Measurements from ENCODE around the gene ZNF543. TPM values are rescaled to one million over a fixed set of nuclear protein-coding genes. Genes with fewer than 3 reads are reported as not detected.

ZNF543 gene
- total and polyA plus RNA-seq, 2 of the 13 experiments (the other 11 are each of a cell fraction or from before 2014, with no cell fraction given), result 2.1 to 8.9 TPM

- no peak for TF ChIP-seq NCOA2 (CRISPR knock-in tag; IDR thresholded peaks at IDR 0.05)
- no peak for TF ChIP-seq SRSF4 (IDR thresholded peaks at IDR 0.05; ENCODE audit: low read depth, low read length, poor library complexity, severe bottlenecking)
These were observed 27.7 kb upstream of the ZNF543 start (continued) for GRCh38 chr19:57292547-57292946.

GRCh38 chr19:57293719-57294118, 26.6 kb upstream of the ZNF543 start:
- Histone ChIP-seq H3K27me3 (ENCODE audit: control insufficient read depth in 1 of 2, insufficient read depth in 2 of 2, low read length in 2 of 2) (no peaks in the 10 kb centered on the region), H4K20me1 (ENCODE audit: insufficient read depth, low read length) (peaks cover 22% of the 10 kb centered on the region), H3K4me2 (ENCODE audit: low read depth, low read length) (no peak overlapping the region), H3K36me3 (replicated peaks in 1 of 2; ENCODE audit: control insufficient read depth in 1 of 2, insufficient read depth in 2 of 2, low read length in 2 of 2) (peaks cover 15 to 72% of the 10 kb centered on the region in 2 experiments), H3K4me3 (replicated peaks in 1 of 3; ENCODE audit: insufficient read depth in 1 of 3, low read depth in 2 of 3, low read length in 3 of 3) (no peak overlapping the region), H3K9me3 (ENCODE audit: low read length) (no peaks in the 10 kb centered on the region), H3K79me2 (ENCODE audit: insufficient read depth, low read length) (peaks cover 47% of the 10 kb centered on the region), H3K9ac (ENCODE audit: insufficient read depth, low read depth, low read length) (no peak overlapping the region), H3K27ac (ENCODE audit: extremely low read length, insufficient read depth, low read length) (no peak overlapping the region), H3K4me1 (ENCODE audit: insufficient read depth, low read length) (no peaks in the 10 kb centered on the region), H2AFZ (ENCODE audit: low read length) (no peak overlapping the region)
- in situ Hi-C loops (cut with HindIII; ENCODE audit: extremely low pct_ligation_motif_present, low pct_unique_long_range_greater_than_20kb), result no loop called here
- ChIA-PET CTCF (ENCODE audit: low intra/inter-chr PET ratio, low total read pairs) (no interaction called here), POLR2A (no interaction called here)
- no TSS peak for BruUV-seq (replicated peaks)
- intact Hi-C loops (cut with micrococcal nuclease; ENCODE audit: unreplicated experiment), result no loop called here
- no peak for ATAC-seq
- FAIRE-seq, result no peak
- DNase-seq (ENCODE audit: low spot score), result no peak
- TF ChIP-seq BATF2 (CRISPR knock-in tag; IDR thresholded peaks at IDR 0.05) (no peak), ZNF496 (CRISPR knock-in tag; IDR thresholded peaks at IDR 0.05; ENCODE audit: insufficient replicate concordance) (no peak), ZNF777 (CRISPR knock-in tag; IDR thresholded peaks at IDR 0.05) (no peak), TAF15 (IDR thresholded peaks at IDR 0.05; ENCODE audit: low read depth, low read length, poor library complexity, severe bottlenecking) (no peak), KDM1A (CRISPR knock-in tag; IDR thresholded peaks at IDR 0.05) (no peak), MYC (CRISPR knock-in tag; IDR thresholded peaks at IDR 0.05; ENCODE audit: borderline replicate concordance) (no peak), ZNF138 (CRISPR knock-in tag; IDR thresholded peaks at IDR 0.05; ENCODE audit: low read depth) (no peak), CTCF (CRISPR knock-in tag; IDR thresholded peaks at IDR 0.05) (no peak), GLI4 (CRISPR knock-in tag; IDR thresholded peaks at IDR 0.05; ENCODE audit: borderline replicate concordance) (no peak), ZNF256 (CRISPR knock-in tag; conservative IDR thresholded peaks at IDR 0.05) (no peak), HHEX (CRISPR knock-in tag; IDR thresholded peaks at IDR 0.05) (no peak), ZNF343 (CRISPR knock-in tag; IDR thresholded peaks at IDR 0.05) (no peak), TOE1 (CRISPR knock-in tag; IDR thresholded peaks at IDR 0.05) (no peak), TMF1 (CRISPR knock-in tag; IDR thresholded peaks at IDR 0.05; ENCODE audit: low read depth) (no peak), THAP9 (CRISPR knock-in tag; IDR thresholded peaks at IDR 0.05; ENCODE audit: borderline replicate concordance) (no peak)
- 97% methylated on average over 1 of the region's 1 CpG for WGBS (ENCODE audit: low lambda C conversion rate)
